GM21529 (cell line): Measurements from ENCODE around the gene PRTFDC1.

ENCODE experiments used
- ATAC-seq: cut with Tn5 transposase; IDR thresholded peaks from one replicate; pipeline ENCODE4 v1.9.1; 2021; ENCODE audit not compliant: unreplicated experiment

The PRTFDC1 gene

GRCh38 chr10:24882047-24882698, 70.2 kb downstream of the PRTFDC1 start:
- peak; percentile 77 for ATAC-seq

GRCh38 chr10:24879861-24880260, 72.5 kb downstream of the PRTFDC1 start:
- no peak for ATAC-seq

GRCh38 chr10:24874133-24874532, 78.3 kb downstream of the PRTFDC1 start:
- no peak for ATAC-seq

- ATAC-seq, result no peak
Observed at GRCh38 chr10:24873281-24873683, 79.1 kb downstream of the PRTFDC1 start.

- ATAC-seq, result no peak
Observed at GRCh38 chr10:24872790-24873182, 79.6 kb downstream of the PRTFDC1 start.

GRCh38 chr10:24872049-24872789, 80.2 kb downstream of the PRTFDC1 start:
- no peak for ATAC-seq

- ATAC-seq, result no peak
Observed at GRCh38 chr10:24871011-24871935, 81.1 kb downstream of the PRTFDC1 start.

GRCh38 chr10:24869354-24870015, 82.9 kb downstream of the PRTFDC1 start:
- ATAC-seq, result no peak

- no peak for ATAC-seq
Observed at GRCh38 chr10:24866604-24867583, 85.5 kb downstream of the PRTFDC1 start.

GRCh38 chr10:24865783-24866182, 86.6 kb downstream of the PRTFDC1 start:
- ATAC-seq, result no peak

- no peak for ATAC-seq
Observed at GRCh38 chr10:24862589-24862988, 89.8 kb downstream of the PRTFDC1 start.

- no peak for ATAC-seq
Observed at GRCh38 chr10:24858288-24859270, 93.8 kb downstream of the PRTFDC1 start.

- no peak for ATAC-seq
Observed at GRCh38 chr10:24857031-24857725, 95.2 kb downstream of the PRTFDC1 start.

GRCh38 chr10:24854256-24854655, 98.2 kb downstream of the PRTFDC1 start:
- no peak for ATAC-seq

GRCh38 chr10:24853661-24854060, 98.7 kb downstream of the PRTFDC1 start:
- no peak for ATAC-seq

- no peak for ATAC-seq
Observed at GRCh38 chr10:24851629-24852028, 100.8 kb downstream of the PRTFDC1 start.

- ATAC-seq, result no peak
Observed at GRCh38 chr10:24850727-24851296, 101.6 kb downstream of the PRTFDC1 start.
